Measurements from ENCODE around the gene KRTAP6-1. TPM values are rescaled to one million over a fixed set of nuclear protein-coding genes. Genes with fewer than 3 reads are reported as not detected.

KRTAP6-1 gene
- total RNA-seq, 1 donor from 2014 or later = not detected

DNA sequence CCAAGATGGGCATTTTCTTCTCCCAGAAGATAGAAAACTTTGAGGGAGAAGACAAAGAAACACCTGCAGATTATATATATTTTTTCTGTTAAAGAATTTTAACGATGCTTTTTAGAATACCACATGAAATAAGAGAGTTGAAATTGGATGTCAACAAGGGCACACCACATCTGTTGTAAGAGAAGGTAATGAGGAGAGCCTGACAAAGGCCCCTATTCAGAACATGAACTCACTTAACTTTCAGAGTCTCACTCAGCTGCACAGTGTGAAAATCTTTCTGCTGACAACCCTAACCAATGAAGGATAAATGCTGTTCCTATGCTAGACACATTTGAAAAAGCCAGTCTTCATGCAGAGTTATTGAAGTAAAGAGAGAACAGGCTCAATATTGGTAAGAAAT is 30.9 kb downstream of the KRTAP6-1 start:
- intact Hi-C loops (cut with DNase I) = no loop called here
- ATAC-seq (no peak), DNase-seq (ENCODE audit: low spot score) (no peak)

DNA sequence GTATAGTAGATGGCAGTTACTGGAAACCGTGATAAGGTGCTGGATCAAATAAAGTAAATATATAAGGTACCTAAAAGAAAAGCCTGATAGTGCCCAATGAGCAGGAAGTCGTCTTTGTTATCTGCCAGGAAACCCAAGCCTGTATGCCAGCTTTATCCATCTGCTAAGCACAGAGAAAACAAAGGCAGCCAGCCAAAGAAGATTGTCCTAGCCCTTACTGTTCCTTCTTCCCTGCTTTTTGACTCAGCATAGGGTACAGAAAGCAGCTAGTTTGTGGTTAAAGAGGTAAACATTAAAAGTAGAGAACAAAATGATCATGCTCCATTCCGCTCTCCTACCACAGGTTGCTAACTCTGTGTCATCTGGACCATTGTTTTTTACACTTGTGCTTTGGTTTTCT is 33.6 kb downstream of the KRTAP6-1 start:
- intact Hi-C loops (cut with DNase I) = no loop called here
- DNase-seq (ENCODE audit: low spot score) (no peak), ATAC-seq (no peak)

- DNase-seq (ENCODE audit: low spot score) (no peak), ATAC-seq (no peak)
- intact Hi-C loops (cut with DNase I) = no loop called here
Measured at GRCh38 chr21:30579346-30579745, 34.4 kb downstream of the KRTAP6-1 start.

- no peak for DNase-seq (ENCODE audit: low spot score)
- intact Hi-C loops (cut with DNase I) = no loop called here
- ATAC-seq = no peak
Measured at GRCh38 chr21:30577766-30578165, 36.0 kb downstream of the KRTAP6-1 start.

GRCh38 chr21:30567617-30568016 is 46.1 kb downstream of the KRTAP6-1 start:
- intact Hi-C loops (cut with DNase I) = no loop called here
- ATAC-seq (no peak), DNase-seq (ENCODE audit: low spot score) (no peak)

DNA sequence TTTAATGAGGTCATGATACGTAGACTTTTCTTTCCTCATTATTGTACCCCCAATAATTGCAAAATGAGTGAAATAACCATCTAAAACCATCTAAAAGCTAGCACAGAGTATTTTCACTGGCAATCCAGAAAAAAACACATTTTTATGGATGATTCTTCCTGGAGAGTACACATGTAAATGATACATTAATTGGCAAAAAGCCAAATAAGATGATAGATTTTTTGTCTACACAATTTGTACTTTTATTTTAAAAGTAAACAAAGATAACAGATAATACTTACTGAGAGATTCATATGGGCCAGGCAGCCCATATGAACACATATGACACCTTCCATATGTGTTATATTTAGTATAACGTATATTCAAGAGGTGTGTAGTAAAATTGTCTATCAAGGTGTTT is 50.1 kb downstream of the KRTAP6-1 start:
- ATAC-seq (no peak), DNase-seq (ENCODE audit: low spot score) (no peak)
- intact Hi-C loops (cut with DNase I) = no loop called here

Other genes with a start within 250 kb of the KRTAP6-1 start
- gene KRTAP13-2, start 241.7 kb downstream of the KRTAP6-1 start, total RNA-seq = not detected
- gene KRTAP13-1, start 217.9 kb downstream of the KRTAP6-1 start, total RNA-seq = not detected
- not detected for gene KRTAP13-3, start 188.0 kb downstream of the KRTAP6-1 start, total RNA-seq
- not detected for gene KRTAP13-4, start 183.7 kb downstream of the KRTAP6-1 start, total RNA-seq
- gene KRTAP15-1, start 173.7 kb downstream of the KRTAP6-1 start, total RNA-seq = not detected
- not detected for gene KRTAP19-1, start 133.6 kb downstream of the KRTAP6-1 start, total RNA-seq
- gene KRTAP19-2, start 126.5 kb downstream of the KRTAP6-1 start, total RNA-seq = not detected
- gene KRTAP19-3, start 121.9 kb downstream of the KRTAP6-1 start, total RNA-seq = not detected
- not detected for gene KRTAP19-4, start 116.8 kb downstream of the KRTAP6-1 start, total RNA-seq
- gene KRTAP19-5, start 111.8 kb downstream of the KRTAP6-1 start, total RNA-seq = not detected
- gene KRTAP19-6, start 72.1 kb downstream of the KRTAP6-1 start, total RNA-seq = not detected
- not detected for gene KRTAP19-7, start 52.6 kb downstream of the KRTAP6-1 start, total RNA-seq
- not detected for gene KRTAP22-2, start 23.5 kb downstream of the KRTAP6-1 start, total RNA-seq
- gene KRTAP6-3, start 21.5 kb downstream of the KRTAP6-1 start, total RNA-seq = not detected
- gene KRTAP6-2, start 15.0 kb downstream of the KRTAP6-1 start, total RNA-seq = not detected
- gene KRTAP22-1, start 12.8 kb downstream of the KRTAP6-1 start, total RNA-seq = not detected
- not detected for gene KRTAP20-1, start 2.5 kb upstream of the KRTAP6-1 start, total RNA-seq
- not detected for gene KRTAP20-4, start 6.7 kb upstream of the KRTAP6-1 start, total RNA-seq
- gene KRTAP20-2, start 21.3 kb upstream of the KRTAP6-1 start, total RNA-seq = not detected
- not detected for gene KRTAP20-3, start 28.9 kb upstream of the KRTAP6-1 start, total RNA-seq
- not detected for gene KRTAP21-3, start 104.8 kb upstream of the KRTAP6-1 start, total RNA-seq
- not detected for gene KRTAP21-2, start 133.3 kb upstream of the KRTAP6-1 start, total RNA-seq
- not detected for gene KRTAP21-1, start 141.5 kb upstream of the KRTAP6-1 start, total RNA-seq
- gene KRTAP8-1, start 199.3 kb upstream of the KRTAP6-1 start, total RNA-seq = not detected
- gene KRTAP7-1, start 215.8 kb upstream of the KRTAP6-1 start, total RNA-seq = not detected